Right lobe of liver (tissue), 4 donors: Measurements from ENCODE around the gene ERI3.

ENCODE experiments used
- CTCF ChIP-seq, 4 donors: fragments of 200-600 bp in 3 of 4; fragments of 450-650 bp in 1 of 4; IDR thresholded peaks; one replicate each; pipeline versions ENCODE4 v1.5.1 to v1.8.0; 2016 to 2022; ENCODE audit warnings: antibody characterized with exemption in 4 of 4, mild to moderate bottlenecking in 2 of 4
- POLR2A ChIP-seq: fragments of 450-650 bp; IDR thresholded peaks from one replicate; pipeline ENCODE4 v1.6.1; 2017; ENCODE audit warnings: antibody characterized with exemption, mild to moderate bottlenecking
- donor health status: DM: no; HTN: no; CAD: no.
- donor health status: DM: no; HTN: no; CAD: no.
- donor health status: DM: no; HTN: yes; CAD: no.

DNA sequence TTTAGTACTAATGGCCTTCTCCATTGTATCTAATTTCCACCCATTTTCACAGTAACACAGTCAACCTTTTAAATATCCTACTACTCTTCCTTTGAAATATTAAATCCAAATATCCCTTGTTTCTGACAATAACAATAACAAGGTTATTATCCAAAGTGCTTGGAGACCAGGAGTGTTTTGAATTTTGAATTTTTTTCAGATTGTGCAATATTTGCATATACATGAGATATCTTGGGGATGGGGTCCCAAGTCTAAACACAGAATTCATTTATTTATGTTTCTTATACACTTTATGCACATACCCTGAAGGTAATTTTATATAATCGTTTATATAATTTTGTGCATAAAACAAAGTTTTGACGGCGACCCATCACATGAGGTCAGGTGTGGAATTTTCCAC is 124.3 kb downstream of the ERI3 start:
- no peak for TF ChIP-seq CTCF (IDR thresholded peaks at IDR 0.05)
- TF ChIP-seq POLR2A, result no peak
